GM03348 (cell line): ENCODE data around the gene TBC1D5.

ENCODE experiments used
- DNase-seq: peaks from one replicate; pipeline ENCODE4 v3.0.0; 2012; ENCODE audit warnings: low spot score

Gene TBC1D5

DNA sequence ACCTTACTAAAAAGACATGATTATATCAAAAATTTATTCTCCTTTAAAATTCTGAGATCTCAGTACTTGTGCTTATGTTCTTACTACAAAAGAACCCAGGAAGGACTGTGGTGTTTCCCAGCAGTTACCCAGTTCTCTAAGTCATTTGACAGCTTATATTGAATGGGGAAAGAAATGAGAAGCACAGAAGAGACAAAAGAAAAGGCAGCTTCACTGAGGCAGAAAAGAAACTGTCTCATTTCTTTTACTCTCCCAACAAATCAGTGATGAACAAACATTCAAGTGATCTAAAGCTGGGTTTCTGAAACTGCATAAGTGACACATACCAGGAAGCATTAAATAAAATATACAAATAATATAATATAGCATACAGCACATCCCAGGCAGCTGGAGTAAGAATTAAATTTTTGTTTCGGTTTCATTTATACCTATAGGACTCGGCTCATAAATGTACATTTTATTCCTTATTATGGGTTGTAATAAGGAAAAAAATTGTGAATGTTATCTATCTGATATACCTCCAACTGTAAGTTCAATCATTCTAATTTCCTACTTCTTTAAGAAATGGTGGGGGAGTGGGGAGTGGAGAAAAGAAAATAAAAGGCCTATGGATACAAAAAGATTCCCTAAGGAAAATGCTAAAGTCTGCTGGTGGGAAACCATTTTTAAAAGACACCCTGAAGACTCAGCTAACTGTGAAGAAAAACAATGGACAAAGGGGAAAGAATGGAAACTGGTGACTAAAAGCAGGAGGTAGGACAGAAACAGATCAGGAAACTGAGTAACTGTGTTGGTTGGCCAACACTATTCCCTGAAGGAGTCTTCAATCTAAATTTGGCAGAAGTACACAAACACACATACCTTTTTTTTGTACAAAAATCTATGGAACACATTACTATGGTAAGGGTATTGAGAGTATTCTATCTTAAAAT is 156.8 kb downstream of the TBC1D5 start:
- no peak for DNase-seq

GRCh38 chr3:17584066-17584465 is 158.4 kb downstream of the TBC1D5 start:
- DNase-seq = no peak

DNA sequence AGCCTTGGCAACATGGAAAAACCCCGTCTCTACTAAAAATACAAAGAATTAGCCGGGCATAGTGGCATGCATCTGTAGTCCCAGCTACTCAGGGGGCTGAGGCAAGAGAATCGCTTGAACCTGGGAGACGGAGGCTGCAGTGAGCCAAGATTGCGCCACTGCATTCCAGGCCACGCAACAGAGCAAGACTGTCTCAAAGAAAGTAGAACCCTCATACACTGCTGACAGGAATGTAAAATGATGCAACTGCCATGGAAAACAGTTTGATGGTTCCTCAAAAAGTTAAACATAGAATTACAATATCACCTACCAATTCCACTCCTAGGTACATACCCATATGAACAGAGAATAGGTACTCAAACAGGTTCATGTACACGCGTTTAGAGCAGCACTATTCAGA is 158.9 kb downstream of the TBC1D5 start:
- no peak for DNase-seq

- DNase-seq = peak; percentile 21
Measured at GRCh38 chr3:17581421-17582080, 160.9 kb downstream of the TBC1D5 start.

DNA sequence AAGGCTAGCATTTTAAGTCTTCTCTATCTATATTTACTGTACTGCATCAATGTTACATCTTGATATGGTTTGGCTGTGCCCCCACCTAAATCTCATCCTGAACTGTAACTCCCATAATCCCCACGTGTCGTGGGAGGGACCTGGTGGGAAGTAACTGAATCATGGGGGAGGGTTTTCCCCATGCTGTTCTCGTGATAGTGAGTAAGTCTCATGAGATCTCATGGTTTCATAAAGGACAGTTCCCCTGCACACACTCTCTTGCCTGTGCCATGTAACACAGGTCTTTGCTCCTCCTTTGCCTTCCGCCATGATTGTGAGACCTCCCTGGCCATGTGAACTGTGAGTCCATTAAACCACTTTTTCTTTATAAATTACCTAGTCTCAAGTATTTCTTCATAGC is 161.5 kb downstream of the TBC1D5 start:
- DNase-seq = no peak

GRCh38 chr3:17579289-17580031 is 163.0 kb downstream of the TBC1D5 start:
- DNase-seq = no peak

DNA sequence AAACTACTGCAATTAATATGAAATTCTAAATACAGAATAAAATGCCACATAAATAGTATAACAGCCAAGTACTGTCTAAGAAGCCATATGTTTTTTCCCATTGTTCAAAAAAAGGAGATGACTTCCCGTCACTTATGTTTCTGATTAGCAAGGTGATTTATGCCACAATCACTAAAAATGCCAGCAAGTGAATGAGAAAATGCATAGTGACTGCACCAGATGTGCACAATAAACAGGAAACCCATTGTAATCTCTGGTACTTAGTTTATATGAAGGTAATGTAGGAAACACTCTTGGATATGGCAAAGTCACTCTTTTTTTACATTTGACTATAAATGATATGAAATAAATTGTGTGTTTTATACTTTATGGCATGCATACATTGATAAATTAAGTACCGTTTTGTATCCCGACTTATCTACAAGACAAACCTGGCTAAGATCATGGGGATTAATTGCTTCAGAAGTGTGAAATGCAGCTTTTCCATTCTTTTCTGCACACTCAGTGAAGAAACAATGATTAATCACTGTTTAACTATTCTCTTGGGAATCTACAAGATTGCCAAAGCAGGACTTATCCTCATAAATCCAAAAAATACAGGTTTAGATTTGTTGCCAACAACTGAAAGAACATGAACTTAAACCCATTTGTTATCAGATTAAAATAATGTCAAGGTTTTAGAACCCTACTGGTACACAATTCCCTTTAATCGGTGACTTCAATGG is 164.5 kb downstream of the TBC1D5 start:
- DNase-seq = peak; percentile 13

GRCh38 chr3:17573396-17573795 is 169.0 kb downstream of the TBC1D5 start:
- no peak for DNase-seq

DNA sequence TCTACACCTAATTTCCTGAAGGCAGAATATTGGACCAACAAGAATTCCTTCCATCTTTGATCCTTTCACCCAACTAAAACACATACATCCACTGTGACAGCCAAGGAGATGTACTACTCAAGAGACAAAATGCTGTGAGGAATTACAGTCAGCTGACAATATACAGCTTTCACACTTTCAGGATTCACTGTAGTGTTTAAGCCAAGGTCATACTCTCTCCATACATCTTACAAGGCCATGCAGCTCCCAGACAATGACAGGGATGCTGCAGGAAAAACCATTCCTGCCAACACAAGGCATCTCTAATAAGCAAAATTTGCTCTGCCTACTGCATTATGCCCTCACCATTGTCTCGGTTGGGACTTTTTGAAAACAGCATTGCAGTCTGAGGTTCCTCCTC is 170.7 kb downstream of the TBC1D5 start:
- no peak for DNase-seq

GRCh38 chr3:17562845-17563244 is 179.6 kb downstream of the TBC1D5 start:
- no peak for DNase-seq

- no peak for DNase-seq
Measured at GRCh38 chr3:17558565-17558964, 183.9 kb downstream of the TBC1D5 start.

- no peak for DNase-seq
Measured at GRCh38 chr3:17557749-17558463, 184.5 kb downstream of the TBC1D5 start.

GRCh38 chr3:17555525-17555924 is 186.9 kb downstream of the TBC1D5 start:
- DNase-seq = no peak

DNA sequence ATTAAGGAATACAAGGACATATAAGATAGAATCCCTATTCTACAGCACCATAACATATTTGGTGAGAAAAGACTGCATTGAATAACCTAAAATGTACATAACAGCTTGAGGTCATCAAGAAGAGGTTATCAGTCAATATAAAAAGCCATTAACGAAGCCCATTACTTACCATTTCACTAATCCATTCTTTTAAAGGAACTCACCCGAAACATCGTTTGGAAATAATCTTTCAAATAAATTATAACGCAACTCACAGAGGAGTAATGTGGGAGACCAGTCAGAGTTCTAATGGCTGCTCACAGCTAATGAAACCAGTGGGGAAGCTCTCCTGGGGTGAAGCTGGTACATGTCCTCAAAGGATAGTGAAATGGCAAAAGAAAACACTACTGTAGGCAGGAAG is 188.4 kb downstream of the TBC1D5 start:
- DNase-seq = no peak

GRCh38 chr3:17553080-17553479 is 189.4 kb downstream of the TBC1D5 start:
- DNase-seq = no peak

DNA sequence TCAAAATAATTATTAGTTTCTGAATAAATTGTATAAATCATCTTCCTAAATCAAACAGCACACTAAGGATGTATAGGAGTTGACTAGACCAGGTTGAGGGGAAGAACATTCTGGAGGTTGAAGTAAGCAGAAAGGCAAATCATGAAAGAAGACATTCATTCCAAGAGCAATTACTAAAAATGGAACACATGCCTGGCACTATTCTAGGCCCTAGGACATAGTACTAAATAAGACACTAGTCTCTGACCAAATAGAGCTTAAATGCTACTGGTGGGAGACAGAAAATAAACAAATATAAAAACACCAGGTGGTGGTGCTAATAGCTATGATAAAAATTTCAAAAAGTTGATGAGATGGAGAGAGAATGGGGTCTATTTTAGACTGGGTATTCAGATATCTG is 190.1 kb downstream of the TBC1D5 start:
- DNase-seq = no peak

- no peak for DNase-seq
Measured at GRCh38 chr3:17551895-17552294, 190.5 kb downstream of the TBC1D5 start.

- DNase-seq = no peak
Measured at GRCh38 chr3:17551333-17551732, 191.1 kb downstream of the TBC1D5 start.

DNA sequence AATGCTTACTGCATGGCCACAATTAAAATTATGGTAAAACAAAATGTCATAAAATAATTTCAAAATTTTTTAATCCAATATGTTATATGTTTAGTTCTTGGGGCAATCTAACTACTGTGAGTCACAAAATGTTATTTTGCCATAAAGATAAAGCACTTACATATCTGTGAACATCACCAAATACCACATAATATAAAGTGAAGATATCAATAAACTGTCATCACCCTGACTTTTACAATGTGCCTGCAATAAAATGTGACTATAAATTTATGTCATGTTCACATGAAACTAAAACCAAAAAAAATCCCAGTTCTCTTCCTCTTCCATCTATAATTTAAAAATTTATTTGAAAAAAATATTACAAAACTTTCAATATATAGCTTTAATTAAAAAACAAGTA is 191.8 kb downstream of the TBC1D5 start:
- no peak for DNase-seq

DNA sequence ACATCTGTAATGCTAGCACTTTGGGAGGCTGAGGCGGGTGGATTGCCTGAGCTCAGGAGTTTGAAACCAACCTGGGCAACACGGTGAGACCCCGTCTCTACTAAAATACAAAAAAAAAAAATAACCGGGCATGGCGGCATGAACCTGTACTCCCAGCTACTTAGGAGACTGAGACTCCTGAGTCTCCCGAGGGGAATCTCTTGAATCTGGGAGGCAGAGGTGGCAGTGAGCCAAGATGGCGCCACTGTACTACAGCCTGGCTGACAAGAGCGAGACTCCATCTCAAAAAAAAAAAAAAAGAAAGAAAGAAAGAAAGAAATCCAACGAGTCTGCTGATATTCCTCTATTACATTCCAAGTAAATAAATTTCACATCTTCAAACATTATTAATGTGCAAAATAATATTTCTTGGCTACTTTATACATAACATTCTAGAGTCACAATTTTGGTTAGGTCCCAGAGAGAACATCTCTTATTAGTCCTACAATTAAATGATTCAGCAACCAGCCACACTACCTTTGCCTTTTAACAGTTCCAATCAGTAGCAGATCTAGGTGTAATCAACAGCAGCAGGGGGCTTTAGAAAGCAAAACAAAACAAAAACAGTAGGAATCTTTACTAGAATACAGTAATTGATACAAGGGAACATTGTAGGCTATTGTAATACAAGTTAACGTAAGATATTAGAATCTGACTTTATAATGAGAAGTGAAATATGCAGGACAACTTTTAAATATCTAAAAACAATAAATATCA is 195.8 kb downstream of the TBC1D5 start:
- DNase-seq = no peak

GRCh38 chr3:17544632-17545031 is 197.8 kb downstream of the TBC1D5 start:
- DNase-seq = peak; percentile 21
